OCI-LY3 (cell line): ENCODE data around the gene OR2T2.
"Not testable (repeated sequence)": the region's sequence is repeated elsewhere in the genome, so short reads cannot be mapped to it uniquely, and the experiment has no call there.

Experiments used
- H2AFZ ChIP-seq: fragments of 200-600, 300-600 bp; shearing (Covaris generic); 2 replicates; pipeline ENCODE4 v1.6.0; 2014; ENCODE audit warnings: antibody characterized with exemption, low read depth, low read length
- H3K27ac ChIP-seq: fragments of 200-600, 300-600 bp; sonication (generic); 2 replicates; pipeline ENCODE4 v1.5.1; 2014; ENCODE audit warnings: mild to moderate bottlenecking, low read length, moderate library complexity, mixed read lengths
- H3K27me3 ChIP-seq: fragments of 200-600, 300-600 bp; sonication (generic); 2 replicates; pipeline ENCODE4 v1.6.1; 2014; ENCODE audit warnings: low read depth, low read length, mixed read lengths
- H3K36me3 ChIP-seq: fragments of 200-600, 300-600 bp; sonication (generic); replicated peaks from 2 replicates; pipeline ENCODE3; 2014; ENCODE audit warnings: low read depth, low read length, mixed read lengths
- H3K4me1 ChIP-seq: fragments of 300-600, 200-600 bp; sonication (generic); 2 replicates; pipeline ENCODE4 v1.6.1; 2014; ENCODE audit warnings: low read length, mixed read lengths
- H3K4me2 ChIP-seq: fragments of 200-600, 300-600 bp; sonication (generic); 2 replicates; pipeline ENCODE4 v1.6.1; 2014; ENCODE audit warnings: low read length, mixed read lengths
- H3K4me3 ChIP-seq: fragments of 300-600, 200-600 bp; sonication (generic); 2 replicates; pipeline ENCODE4 v1.5.1; 2014; ENCODE audit warnings: antibody characterized with exemption, mild to moderate bottlenecking, low read length, moderate library complexity
- H3K79me2 ChIP-seq: fragments of 300-600, 200-600 bp; shearing (Covaris generic); 2 replicates; pipeline ENCODE4 v1.6.1; 2014; ENCODE audit warnings: mild to moderate bottlenecking, low read length, mixed read lengths
- H3K9ac ChIP-seq: fragments of 300-600, 200-600 bp; shearing (Covaris generic); 2 replicates; pipeline ENCODE4 v1.6.0; 2014; ENCODE audit warnings: mild to moderate bottlenecking, low read length, moderate library complexity
- H3K9me3 ChIP-seq: fragments of 200-600, 300-600 bp; shearing (Covaris generic); 2 replicates; pipeline ENCODE4 v1.6.1; 2014; ENCODE audit warnings: low read length, mixed read lengths; ENCODE audit not compliant: insufficient read depth
- H4K20me1 ChIP-seq: fragments of 200-600, 300-600 bp; sonication (generic); 2 replicates; pipeline ENCODE4 v1.6.1; 2016; ENCODE audit warnings: low read length, mixed read lengths; ENCODE audit not compliant: insufficient read depth

OR2T2 gene

DNA sequence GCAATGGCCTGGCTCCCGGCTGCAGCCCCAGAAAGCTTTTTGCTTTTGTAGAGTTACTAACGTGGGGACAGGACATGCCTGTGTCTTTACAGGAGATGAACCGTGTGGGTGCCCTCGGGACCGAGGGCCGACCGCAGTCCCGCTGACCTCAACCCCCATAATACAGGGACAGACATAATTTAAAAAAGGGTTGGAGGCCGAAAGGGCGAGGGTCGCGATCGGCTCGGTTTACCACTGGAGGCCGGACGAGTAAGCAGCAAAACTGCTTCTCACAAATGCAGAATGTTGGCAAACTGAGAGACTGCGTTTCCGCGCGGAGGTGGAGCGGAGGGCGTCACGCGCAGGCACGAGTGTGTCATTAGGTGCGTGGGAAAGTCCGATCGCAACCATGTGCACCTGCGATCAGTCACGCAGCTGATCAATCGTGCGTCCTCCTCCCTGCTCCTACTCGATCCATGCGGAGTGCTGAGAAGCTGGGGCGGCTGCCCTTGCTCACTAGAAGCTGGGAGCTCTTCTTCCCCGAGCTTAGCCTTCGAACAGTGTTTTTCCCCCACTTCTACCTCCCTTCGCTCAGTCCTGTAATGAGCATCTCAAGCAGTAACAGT is 11.5 kb upstream of the OR2T2 start:
- not testable (repeated sequence) for H3K27me3 ChIP-seq, H3K4me3 ChIP-seq, H3K9me3 ChIP-seq, H3K4me2 ChIP-seq, H2AFZ ChIP-seq, H3K36me3 ChIP-seq, H3K27ac ChIP-seq, H4K20me1 ChIP-seq, H3K9ac ChIP-seq, H3K79me2 ChIP-seq
- H3K4me1 ChIP-seq, result peaks cover 16% of the 10 kb centered on the region

DNA sequence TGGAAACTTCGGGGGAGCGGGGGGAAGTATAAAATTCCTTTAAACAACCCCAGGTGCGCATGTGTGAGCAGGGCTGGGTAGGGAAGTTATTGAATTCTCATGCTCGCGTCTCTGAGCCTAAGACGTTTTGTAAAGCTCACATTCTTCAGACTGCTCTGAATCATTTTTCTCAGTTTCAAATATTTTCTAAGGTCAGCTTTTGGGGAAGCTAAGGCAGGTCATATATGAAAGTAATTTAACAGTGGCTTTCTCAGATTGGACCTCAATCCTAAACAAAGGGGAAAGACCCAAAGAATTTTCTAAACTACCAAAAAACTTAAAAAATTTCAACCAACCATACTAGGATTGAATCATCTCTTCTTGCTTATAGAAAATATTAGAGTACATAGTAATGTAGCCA is 10.5 kb upstream of the OR2T2 start:
- H3K4me2 ChIP-seq, H3K4me3 ChIP-seq, H3K9me3 ChIP-seq, H3K36me3 ChIP-seq, H3K79me2 ChIP-seq, H2AFZ ChIP-seq, H4K20me1 ChIP-seq, H3K27ac ChIP-seq, H3K9ac ChIP-seq, H3K27me3 ChIP-seq: not testable (repeated sequence)
- H3K4me1 ChIP-seq, result peaks cover 20% of the 10 kb centered on the region

DNA sequence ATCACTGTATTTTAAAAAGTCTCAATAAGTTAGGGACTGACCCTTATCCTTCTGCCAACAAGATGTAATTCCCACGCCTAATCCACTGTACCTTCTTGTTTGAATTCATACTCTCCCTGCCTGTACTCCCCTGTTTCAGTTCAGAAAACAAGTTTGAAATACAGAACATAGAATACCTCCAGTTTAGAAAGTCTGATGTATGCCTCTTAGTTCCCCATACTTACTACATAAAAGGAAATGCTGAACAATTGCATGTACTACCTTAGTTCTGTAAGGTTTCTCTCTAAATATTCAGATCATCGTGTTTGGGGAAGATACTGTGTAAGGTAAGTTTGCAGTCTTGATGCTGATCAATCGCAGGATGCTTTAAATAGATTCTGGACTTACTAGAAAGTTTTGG is 9.1 kb upstream of the OR2T2 start:
- H3K79me2 ChIP-seq, H3K9me3 ChIP-seq, H4K20me1 ChIP-seq, H3K4me3 ChIP-seq, H2AFZ ChIP-seq, H3K36me3 ChIP-seq, H3K27ac ChIP-seq, H3K27me3 ChIP-seq, H3K9ac ChIP-seq: not testable (repeated sequence)
- 0 out of 2 replicates have a peak overlapping the region, but pooled peaks have one; percentile 0 for H3K4me2 ChIP-seq
- H3K4me1 ChIP-seq, result peaks cover 20% of the 10 kb centered on the region

DNA sequence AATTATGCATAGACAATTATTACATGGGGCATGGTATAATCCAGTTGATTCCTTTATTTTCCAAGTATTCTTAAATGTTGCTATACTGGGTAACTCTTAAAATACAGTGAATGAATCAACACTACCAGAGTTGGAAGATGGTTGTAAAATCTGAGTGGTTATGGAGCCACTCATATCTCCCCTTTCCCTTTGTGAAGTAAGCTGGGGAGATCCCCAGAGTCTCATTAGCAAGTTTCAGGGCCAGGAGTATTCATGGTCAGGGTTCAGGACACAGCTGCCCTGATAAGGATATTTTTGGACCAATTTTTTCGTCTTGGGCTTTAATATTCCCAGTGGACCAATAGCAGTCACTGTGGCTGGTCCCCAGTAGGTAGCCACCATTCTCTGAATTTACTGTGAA is 6.8 kb upstream of the OR2T2 start:
- H3K27ac ChIP-seq, H3K9ac ChIP-seq, H3K4me3 ChIP-seq, H4K20me1 ChIP-seq, H3K4me2 ChIP-seq, H3K79me2 ChIP-seq, H3K9me3 ChIP-seq, H3K27me3 ChIP-seq, H2AFZ ChIP-seq, H3K36me3 ChIP-seq: not testable (repeated sequence)
- H3K4me1 ChIP-seq, result peaks cover 18% of the 10 kb centered on the region

DNA sequence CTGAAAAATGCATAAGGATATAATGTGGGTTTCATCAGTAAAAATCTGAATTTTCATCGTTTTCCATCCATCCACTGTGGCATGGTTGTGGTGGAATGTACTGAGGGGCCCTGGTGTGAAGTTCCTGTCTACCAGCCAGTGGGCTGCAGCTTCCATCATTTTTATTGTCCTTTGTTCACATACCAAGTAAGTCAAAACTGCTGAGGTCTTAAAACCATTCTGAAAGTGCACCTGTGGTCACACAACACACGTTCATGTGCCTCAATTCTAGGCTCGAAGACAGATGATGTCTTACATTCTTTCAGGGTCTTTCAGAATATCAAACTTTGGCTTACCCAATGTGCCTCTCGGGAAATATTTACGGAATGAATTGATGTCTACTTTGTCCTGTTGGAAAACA is 6.2 kb upstream of the OR2T2 start:
- H3K4me2 ChIP-seq, H3K36me3 ChIP-seq, H3K4me3 ChIP-seq: not testable (repeated sequence)

DNA sequence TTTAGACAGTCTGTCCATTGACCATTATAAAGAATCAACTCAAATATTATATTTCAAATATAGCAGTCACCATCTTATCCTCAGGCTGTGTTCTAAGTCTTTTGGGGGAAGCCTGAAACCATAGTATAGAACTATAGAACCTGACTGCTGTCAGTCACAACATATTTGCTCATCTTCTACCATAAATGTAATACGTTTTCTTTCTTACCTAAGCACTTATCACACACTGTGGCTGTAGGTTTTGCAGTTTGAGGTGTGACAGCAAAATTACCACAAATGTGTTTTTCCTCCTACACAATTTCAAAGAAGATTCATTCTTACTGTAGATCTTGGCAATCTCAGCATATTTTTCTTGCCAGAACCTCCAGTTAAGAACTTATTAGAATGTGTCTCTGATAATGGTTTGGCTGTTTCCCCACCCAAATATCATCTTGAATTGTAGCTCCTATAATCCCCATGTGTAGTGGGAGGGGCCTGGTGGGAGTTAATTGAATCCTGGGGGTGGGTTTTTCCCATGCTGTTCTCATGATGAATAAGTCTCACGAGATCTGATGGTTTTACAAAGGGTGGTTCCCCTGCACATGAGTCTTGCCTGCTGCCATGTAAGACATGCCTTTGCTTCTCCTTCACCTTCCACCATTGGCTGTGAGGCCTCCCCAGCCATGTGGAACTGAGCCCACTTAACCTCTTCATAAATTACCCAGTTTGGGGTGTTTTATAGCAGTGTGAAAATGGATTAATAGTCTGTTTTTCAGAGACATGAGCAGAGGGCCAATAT is 2.7 kb upstream of the OR2T2 start:
- not testable (repeated sequence) for H3K27me3 ChIP-seq, H3K79me2 ChIP-seq, H3K4me2 ChIP-seq, H3K36me3 ChIP-seq, H3K4me3 ChIP-seq, H2AFZ ChIP-seq, H3K27ac ChIP-seq, H3K9ac ChIP-seq, H4K20me1 ChIP-seq, H3K9me3 ChIP-seq
- peaks cover 16% of the 10 kb centered on the region for H3K4me1 ChIP-seq

More for the DNA sequence above, 6.2 kb upstream of the OR2T2 start:
- H3K27me3 ChIP-seq, H3K9ac ChIP-seq, H3K79me2 ChIP-seq, H4K20me1 ChIP-seq, H3K27ac ChIP-seq, H3K9me3 ChIP-seq, H2AFZ ChIP-seq: not testable (repeated sequence)
- H3K4me1 ChIP-seq, result peaks cover 18% of the 10 kb centered on the region

DNA sequence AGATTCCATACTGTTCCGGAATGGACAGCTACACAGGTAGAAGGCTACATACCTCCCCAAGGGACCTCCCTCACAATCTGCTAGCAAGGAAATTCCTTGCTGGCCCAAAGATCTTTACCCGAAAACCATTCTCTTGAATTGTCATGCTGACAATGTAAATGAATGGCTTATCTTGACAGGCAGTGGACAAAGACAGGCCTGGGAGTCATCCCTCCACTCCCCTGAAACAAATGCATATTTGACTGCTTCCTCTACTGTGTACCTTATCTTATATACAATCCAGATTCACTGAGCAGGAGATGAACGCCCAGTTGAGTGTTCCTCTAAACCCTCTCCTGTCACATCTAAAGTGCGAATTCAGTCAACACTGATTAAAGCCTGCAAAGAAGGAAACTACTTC is 834 bp upstream of the OR2T2 start:
- H4K20me1 ChIP-seq, H3K4me3 ChIP-seq, H3K4me1 ChIP-seq, H3K4me2 ChIP-seq, H3K27ac ChIP-seq, H2AFZ ChIP-seq, H3K9ac ChIP-seq, H3K79me2 ChIP-seq, H3K9me3 ChIP-seq, H3K27me3 ChIP-seq, H3K36me3 ChIP-seq: not testable (repeated sequence)

DNA sequence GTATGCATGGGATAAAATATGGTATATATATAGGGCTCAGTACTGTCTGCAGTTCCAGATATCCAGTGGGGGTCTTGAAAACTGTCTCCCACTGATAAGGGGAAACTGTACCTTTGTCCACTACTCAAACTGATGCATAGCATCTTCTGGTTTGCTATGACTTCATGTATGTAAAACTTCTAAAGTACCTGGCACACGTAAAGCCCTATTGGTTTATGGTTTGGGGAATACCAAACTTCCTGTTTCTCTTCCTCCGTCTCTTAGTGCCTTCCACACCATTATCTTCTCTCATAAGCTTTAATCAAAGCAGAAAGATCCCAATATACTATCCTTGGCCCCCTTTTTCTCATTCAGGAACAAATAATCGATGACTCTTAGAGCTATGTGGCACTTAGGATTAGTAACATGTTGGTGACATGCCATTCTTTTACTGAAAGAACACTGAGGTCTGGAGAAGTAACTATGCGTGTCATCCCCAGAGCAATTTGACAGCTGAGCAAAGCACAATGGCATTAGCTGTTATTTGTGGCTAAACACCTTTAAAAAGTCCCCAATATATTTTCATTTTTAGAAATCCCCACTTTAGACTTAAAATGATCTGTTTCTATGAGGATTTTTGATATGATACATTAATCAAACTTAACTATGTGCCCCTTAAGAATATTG is 3.1 kb downstream of the OR2T2 start:
- H3K27me3 ChIP-seq, H3K79me2 ChIP-seq, H3K9ac ChIP-seq, H3K36me3 ChIP-seq, H3K27ac ChIP-seq, H3K9me3 ChIP-seq, H2AFZ ChIP-seq, H3K4me3 ChIP-seq, H4K20me1 ChIP-seq: not testable (repeated sequence)
- peaks cover 15% of the 10 kb centered on the region for H3K4me1 ChIP-seq
- H3K4me2 ChIP-seq, result peak overlapping the region; percentile 26; the same call in 1 of the 2 replicates

DNA sequence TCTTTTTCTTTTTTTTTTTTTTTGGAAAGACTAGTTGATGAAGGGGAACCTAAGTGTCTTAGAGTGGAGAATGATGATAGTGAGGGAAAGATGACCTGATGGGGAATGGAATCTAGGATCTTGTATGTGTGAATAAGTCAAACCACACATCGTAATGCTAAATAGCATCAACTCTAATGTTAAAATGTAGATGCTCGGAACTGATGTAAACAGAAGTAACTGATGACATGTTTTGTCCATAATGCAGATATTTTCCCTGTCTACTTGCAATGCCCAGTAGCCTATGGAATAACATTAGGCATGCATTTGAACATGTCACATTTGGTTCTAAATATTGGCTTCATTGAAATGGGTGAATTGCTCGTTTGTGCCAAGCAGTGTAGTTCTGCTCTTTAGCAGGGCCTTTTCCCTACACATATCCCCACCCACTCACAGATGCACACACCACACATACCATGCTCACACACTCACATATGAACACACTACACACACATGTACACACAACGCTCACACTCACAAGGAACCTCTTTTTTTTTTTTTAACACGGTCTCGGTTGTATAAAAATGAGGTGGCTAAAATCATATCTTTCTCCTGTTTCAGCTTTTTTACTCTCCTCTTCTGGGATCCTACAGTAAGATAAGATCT is 4.5 kb downstream of the OR2T2 start:
- H3K36me3 ChIP-seq, H3K9ac ChIP-seq, H3K27me3 ChIP-seq, H3K9me3 ChIP-seq, H3K4me3 ChIP-seq, H4K20me1 ChIP-seq, H2AFZ ChIP-seq, H3K79me2 ChIP-seq, H3K27ac ChIP-seq: not testable (repeated sequence)
- Histone ChIP-seq H3K4me2 (peak overlapping the region; percentile 26; the same call in 1 of the 2 replicates), H3K4me1 (peaks cover 11% of the 10 kb centered on the region)
